Measurements from ENCODE around the gene FAM43B.
"Not testable (repeated sequence)": the region's sequence is repeated elsewhere in the genome, so short reads cannot be mapped to it uniquely, and the experiment has no call there.

Gene FAM43B

DNA sequence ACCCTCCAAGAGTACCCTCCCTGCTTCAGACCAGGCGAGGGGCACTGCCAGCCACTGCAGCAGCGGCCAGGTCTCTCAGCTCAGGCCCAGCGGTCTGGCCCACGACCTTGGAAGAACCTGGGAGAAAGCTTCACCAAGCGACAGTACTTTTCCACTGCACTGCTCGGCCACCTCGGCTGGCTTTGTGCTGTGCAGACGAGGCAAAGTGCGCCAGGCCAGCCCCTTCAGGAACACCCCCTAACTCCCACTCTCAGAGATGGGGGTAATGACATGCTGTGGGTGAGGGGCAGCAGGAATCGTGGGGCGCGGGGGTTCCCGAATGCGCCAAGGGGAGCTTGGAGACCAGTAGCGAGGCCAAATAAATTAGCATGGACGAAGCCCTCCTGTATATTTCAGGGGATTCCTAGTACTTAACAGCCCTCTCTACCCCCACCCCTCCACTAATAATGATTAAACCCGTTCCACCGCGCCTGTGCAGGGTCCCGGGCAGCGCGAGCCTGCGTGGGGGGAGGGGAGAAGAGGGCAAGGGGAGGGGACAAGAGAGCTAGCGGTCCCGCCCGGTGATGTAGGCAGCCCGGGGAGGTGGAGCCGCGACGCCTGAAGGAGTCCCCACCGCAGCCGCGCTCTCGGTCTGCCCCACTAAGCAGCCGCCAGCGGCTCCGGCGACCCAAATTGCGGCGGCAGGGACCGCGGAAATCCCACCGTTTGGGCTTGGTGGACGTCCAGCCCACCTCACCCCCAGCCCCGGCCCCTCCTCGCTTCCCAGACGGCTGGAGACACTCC lies at the start of gene FAM43B:
Gene FAM43B (plus strand): TSS at position 629 of the 783 bp plus-strand sequence. CDS start 401 bp downstream, outside the sequence.
- DNase-seq (ENCODE audit: low read depth) = peak; percentile 17

GRCh38 chr1:20505488-20505887 lies 46.9 kb upstream of the FAM43B start:
- DNase-seq (ENCODE audit: low read depth) = no peak
- no peak overlapping the region for H3K4me3 ChIP-seq (ENCODE audit: low read length)
- no peak for TF ChIP-seq CTCF (IDR thresholded peaks at IDR 0.05; ENCODE audit: insufficient read depth, low read depth, low read length, missing control alignments)

More for the DNA sequence above, at the start of gene FAM43B:
- TF ChIP-seq CTCF (IDR thresholded peaks at IDR 0.05; ENCODE audit: insufficient read depth, low read depth, low read length, missing control alignments) = no peak
- no peak within 1 kb of the TSS for H3K4me3 ChIP-seq (ENCODE audit: low read length)

- peak overlapping the region; percentile 95 for H3K4me3 ChIP-seq (ENCODE audit: low read length)
- no peak for DNase-seq (ENCODE audit: low read depth)
- no peak for TF ChIP-seq CTCF (IDR thresholded peaks at IDR 0.05; ENCODE audit: insufficient read depth, low read depth, low read length, missing control alignments)
Observed at GRCh38 chr1:20507248-20507563, 45.2 kb upstream of the FAM43B start.

- TF ChIP-seq CTCF (IDR thresholded peaks at IDR 0.05; ENCODE audit: insufficient read depth, low read depth, low read length, missing control alignments) = no peak
- H3K4me3 ChIP-seq (ENCODE audit: low read length) = peak within 1 kb of the TSS; percentile 95
- DNase-seq (ENCODE audit: low read depth) = peak; percentile 92
Observed at GRCh38 chr1:20507564-20508410, 44.6 kb upstream of the FAM43B start, which contains the start of gene MUL1. Gene MUL1, minus strand, starts transcription at chr1:20508151. Its CDS starts 127 bp downstream, at chr1:20508024.

DNA sequence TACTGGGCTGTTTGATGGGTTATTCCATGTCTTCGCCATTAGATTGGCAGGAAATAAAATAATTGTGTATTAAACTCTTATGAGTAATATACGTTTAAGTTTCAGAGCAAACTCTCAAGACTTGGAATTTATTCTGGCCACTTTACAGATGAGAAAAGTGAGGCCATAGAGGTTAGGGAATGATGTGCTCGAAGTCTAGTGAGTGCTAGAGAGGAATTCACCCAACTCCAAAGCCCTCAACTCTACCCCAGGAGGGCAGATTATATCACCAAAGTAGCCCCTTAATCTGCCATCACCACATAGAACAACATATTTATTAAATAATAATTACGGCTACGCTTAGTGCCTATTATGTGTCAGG lies 44.0 kb upstream of the FAM43B start:
- DNase-seq (ENCODE audit: low read depth) = no peak
- peak overlapping the region; percentile 95 for H3K4me3 ChIP-seq (ENCODE audit: low read length)
- TF ChIP-seq CTCF (IDR thresholded peaks at IDR 0.05; ENCODE audit: insufficient read depth, low read depth, low read length, missing control alignments) = no peak

DNA sequence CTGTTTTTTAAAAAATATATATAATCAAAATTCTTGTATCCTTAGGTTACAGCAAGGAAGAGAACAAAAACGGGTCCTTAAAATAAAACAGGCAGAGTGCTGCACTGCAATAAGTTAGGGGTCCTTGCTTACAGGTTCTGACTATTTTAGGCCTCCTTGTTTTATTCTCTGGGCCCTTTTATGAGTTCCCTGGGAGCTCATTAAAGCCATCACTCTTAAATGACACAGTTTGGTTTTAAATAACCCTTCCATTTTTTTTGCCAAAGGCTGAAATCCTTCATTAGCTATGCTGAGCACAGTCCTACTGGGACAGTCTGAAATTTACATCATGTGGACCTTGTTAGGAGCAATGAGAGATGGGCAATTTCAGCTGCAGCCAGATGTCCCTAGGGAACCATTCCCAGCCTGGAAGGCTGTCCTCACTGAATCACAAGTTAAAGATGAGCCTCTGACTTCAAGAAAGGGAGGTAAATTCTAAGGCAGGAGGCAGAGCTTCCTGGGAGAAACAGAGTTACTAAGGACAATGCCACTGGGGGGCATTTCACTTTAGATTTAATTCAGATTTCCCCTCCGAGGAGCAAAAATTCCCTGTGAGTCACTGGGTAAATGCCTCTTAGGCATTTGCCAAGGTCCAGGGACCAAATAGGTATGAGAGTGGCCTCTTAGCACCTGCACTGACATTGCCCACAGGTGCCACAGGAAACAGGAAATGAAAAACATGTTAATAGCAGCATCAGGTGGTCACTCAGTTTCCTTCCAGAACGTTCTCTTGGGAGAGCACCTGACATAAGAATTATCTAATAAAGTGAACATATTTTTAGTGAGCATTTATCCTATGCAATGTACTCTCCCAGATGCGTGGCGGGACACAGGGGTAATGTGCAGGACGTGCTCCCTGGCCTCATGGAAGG lies 40.6 kb upstream of the FAM43B start:
- no peak for TF ChIP-seq CTCF (IDR thresholded peaks at IDR 0.05; ENCODE audit: insufficient read depth, low read depth, low read length, missing control alignments)
- H3K4me3 ChIP-seq (ENCODE audit: low read length) = no peak overlapping the region
- DNase-seq (ENCODE audit: low read depth) = no peak

DNA sequence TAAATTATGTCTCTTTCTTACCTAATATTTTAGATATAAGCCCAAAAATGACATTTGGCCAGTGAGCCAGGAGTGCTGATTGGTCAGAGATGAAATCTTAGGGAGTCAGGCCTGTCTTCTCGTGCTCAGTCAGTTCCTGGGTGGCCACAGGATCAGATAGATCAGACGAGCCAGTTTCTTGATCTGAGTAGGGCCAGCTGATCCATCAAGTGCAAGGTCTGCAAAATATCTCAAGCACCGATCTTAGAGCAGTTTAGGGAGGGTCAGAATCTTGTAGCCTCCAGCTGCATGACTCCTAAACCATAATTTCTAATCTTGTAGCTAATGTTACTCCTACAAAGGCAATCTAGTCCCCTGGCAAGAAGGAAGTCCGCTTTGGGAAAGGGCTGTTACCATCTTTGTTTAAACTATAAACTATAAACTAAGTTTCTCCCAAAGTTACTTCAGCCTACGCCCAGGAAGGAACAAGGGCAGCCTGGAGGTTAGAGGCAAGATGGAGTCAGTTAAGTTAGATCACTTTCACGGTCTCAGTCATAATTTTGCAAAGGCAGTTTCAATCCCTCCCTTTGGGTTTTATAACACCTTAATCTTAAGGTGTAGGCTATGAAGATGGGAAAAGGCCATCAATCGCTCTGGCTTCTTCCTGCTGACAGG lies 32.6 kb upstream of the FAM43B start:
- not testable (repeated sequence) for DNase-seq (ENCODE audit: low read depth); H3K4me3 ChIP-seq (ENCODE audit: low read length)
